Lower lobe of right lung (tissue), 2 donors: Measurements from ENCODE around the gene ALPI. TPM values are rescaled to one million over a fixed set of nuclear protein-coding genes. Genes with fewer than 3 reads are reported as not detected.

Source experiments
- ATAC-seq, 2 donors: fragments of 200-7000 bp; cut with Tn5 transposase; one replicate each; pipeline ENCODE4 v1.9.1; 2020 to 2022; ENCODE audit warnings: mild to moderate bottlenecking in 2 of 2, moderate library complexity in 2 of 2
- DNase-seq: peaks from one replicate; pipeline ENCODE4 v3.0.0-alpha.2; 2020
- H3K27ac ChIP-seq: fragments of 200-600 bp; one replicate; pipeline ENCODE4 v1.8.0; 2022
- H3K27me3 ChIP-seq: fragments of 200-600 bp; one replicate; pipeline ENCODE4 v1.8.0; 2022; ENCODE audit warnings: low read depth
- H3K36me3 ChIP-seq: fragments of 200-600 bp; one replicate; pipeline ENCODE4 v1.8.0; 2022; ENCODE audit warnings: mild to moderate bottlenecking
- H3K4me1 ChIP-seq: fragments of 200-600 bp; one replicate; pipeline ENCODE4 v1.8.0; 2022
- H3K4me3 ChIP-seq: fragments of 200-600 bp; one replicate; pipeline ENCODE4 v1.8.0; 2022; ENCODE audit warnings: mild to moderate bottlenecking
- H3K9me3 ChIP-seq: fragments of 200-600 bp; one replicate; pipeline ENCODE4 v1.8.0; 2022
- intact Hi-C: fragments of 100-400 bp; cut with DNase I; formaldehyde crosslinking; loops from one replicate; pipeline ENCODE4 v1.11.0; 2022
- total RNA-seq: library from RNA; stranded (reverse); fragmentation: NEBNext Ultra II Directional; extraction: Animal tissue kit (Norgen Biotek cat#: 25700); gene quantifications from one replicate; pipeline ENCODE4 v1.2.1, GENCODE V29; 2021
- TF ChIP-seq, protein P1 (sequence below): fragments of 200-600 bp; IDR thresholded peaks from one replicate; pipeline ENCODE4 v1.8.0; 2022; ENCODE audit warnings: antibody characterized with exemption, mild to moderate bottlenecking
- donor health status: DM: no; HTN: yes; CAD: no; lungs with severe emphysema.

The ALPI gene
- total RNA-seq, 1 donor from 2014 or later, result not detected

DNA sequence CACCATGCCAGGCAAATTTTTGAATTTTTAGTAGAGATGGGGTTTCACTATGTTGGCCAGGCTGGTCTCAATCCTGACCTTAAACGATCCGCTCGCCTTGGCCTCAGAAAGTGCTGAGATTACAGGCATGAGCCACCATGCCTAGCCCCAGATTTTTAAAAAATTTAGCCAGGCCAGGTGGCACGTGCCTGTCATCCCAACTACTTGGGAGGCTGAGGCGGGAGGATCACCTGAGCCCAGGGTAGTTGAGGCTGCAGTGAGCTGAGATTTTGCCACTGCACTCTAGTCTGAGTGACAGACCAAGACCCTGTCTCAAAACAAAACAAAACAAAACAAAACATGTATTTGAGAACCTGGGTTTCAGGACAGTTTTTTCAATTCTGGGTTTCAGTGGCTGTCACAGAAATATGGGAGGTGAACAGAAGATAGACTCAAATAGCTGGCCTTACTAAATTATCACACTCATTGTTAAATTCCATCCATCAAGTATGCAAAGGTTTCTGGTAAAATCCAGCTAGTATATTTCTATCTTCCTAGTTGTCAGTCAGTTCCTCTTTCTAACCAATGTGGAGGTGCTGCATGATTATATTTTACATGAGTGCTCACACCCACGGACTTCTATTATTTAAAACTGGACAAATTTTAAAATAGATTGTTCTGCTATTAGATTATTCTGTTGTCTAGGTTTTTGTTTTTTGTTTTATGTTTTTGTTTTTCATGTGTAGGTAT, 43.9 kb upstream of the ALPI start:
- no peak overlapping the region for H3K4me3 ChIP-seq
- peak; percentile 18 for DNase-seq
- no peaks in the 10 kb centered on the region for H3K9me3 ChIP-seq
- ATAC-seq, result no peak
- H3K27ac ChIP-seq, result no peak overlapping the region
- intact Hi-C loops, result no loop called here
- H3K36me3 ChIP-seq, result no peaks in the 10 kb centered on the region
- TF ChIP-seq, protein P1, sequence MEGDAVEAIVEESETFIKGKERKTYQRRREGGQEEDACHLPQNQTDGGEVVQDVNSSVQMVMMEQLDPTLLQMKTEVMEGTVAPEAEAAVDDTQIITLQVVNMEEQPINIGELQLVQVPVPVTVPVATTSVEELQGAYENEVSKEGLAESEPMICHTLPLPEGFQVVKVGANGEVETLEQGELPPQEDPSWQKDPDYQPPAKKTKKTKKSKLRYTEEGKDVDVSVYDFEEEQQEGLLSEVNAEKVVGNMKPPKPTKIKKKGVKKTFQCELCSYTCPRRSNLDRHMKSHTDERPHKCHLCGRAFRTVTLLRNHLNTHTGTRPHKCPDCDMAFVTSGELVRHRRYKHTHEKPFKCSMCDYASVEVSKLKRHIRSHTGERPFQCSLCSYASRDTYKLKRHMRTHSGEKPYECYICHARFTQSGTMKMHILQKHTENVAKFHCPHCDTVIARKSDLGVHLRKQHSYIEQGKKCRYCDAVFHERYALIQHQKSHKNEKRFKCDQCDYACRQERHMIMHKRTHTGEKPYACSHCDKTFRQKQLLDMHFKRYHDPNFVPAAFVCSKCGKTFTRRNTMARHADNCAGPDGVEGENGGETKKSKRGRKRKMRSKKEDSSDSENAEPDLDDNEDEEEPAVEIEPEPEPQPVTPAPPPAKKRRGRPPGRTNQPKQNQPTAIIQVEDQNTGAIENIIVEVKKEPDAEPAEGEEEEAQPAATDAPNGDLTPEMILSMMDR, result no peak
- H3K4me1 ChIP-seq, result no peaks in the 10 kb centered on the region
- peaks cover 24% of the 10 kb centered on the region for H3K27me3 ChIP-seq

DNA sequence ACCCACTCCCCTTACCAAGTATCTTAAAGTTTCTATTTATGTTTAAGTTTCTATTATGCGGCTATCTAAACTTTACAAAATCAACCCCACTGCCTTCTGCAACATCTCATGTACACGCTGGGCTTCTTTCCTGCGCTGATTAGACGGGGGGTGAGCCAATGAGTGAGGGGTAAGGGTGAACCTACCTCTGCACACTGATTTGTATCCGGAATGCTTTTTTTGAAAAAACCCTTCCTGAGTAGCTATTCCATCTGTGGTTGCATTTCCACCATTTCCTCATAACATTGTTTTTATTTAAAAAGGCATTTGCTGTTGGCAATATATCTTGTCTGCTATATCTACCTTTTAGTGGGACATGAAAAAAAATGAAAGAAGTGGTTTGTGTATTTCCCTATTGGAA, 43.0 kb upstream of the ALPI start:
- intact Hi-C loops, result no loop called here
- DNase-seq (no peak), ATAC-seq (no peak)
- no peaks in the 10 kb centered on the region for H3K9me3 ChIP-seq
- no peak overlapping the region for H3K4me3 ChIP-seq
- TF ChIP-seq, protein P1, result no peak
- H3K4me1 ChIP-seq, result no peaks in the 10 kb centered on the region
- no peaks in the 10 kb centered on the region for H3K36me3 ChIP-seq
- peaks cover 34% of the 10 kb centered on the region for H3K27me3 ChIP-seq
- H3K27ac ChIP-seq, result no peak overlapping the region

DNA sequence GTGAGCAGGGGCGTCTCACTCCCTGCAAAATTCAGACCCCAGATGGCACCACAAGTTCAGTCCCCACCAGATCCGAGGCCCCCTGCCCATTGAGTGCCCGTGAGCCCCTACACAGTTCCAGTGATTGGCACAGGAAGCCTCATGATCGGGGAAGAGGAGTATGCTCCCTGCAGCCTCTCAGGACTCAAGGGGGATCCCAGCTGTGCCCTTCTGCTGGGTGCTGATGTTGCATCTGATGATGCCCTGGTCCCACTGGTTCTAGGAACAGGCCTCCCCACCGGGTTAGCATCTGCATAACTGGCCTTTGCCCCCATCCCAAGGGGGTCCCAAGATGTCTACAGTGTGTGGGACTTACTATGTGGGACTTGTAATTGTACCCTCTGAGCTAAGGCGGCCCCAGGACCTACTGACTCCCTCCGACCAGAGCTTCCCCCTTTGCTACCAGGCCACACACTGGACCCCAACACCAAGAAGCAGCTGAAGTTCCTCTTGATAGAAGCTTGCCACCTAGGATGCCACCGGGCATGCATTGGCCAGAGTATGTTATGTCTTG, 40.7 kb upstream of the ALPI start:
- DNase-seq (peak; percentile 10), ATAC-seq (no peak)

DNA sequence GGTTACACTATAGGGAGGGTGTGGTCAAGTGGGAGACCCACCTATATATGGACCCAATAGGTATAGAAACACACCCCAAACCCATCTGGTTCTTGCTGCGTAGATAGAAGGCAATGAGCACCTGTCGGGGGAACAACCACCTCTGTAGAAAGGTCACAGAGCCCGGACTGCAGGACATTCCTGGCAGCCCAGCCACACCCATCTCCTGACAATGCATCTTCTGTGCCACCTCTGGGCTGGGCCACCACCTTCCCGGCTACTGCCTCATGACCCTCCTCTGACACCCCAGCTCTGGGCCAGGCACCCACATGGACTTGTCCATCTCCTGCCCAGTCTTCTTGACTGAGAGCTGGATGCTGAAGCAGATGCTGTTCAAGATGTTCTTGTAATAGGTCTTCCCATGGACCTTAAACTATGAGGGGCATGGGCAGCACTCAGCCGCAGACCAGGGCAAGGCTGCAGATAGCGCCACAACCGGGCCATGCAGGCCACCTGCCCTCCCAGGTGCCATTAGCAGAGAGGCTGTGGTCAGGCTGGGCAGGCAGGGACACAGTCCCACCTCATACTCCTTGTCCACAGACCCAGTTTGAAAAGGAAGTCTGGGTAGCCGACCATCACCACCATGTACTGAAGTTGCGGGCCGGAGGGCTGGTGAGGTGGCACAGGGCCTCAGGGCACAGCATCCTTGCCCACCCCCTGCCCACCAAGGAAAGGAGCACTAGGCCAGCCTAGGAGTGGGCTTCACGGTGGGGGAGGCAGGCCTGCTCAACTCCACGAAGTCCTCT, 40.0 kb upstream of the ALPI start:
- DNase-seq, result peak; percentile 34
- intact Hi-C loops, result no loop called here
- no peaks in the 10 kb centered on the region for H3K36me3 ChIP-seq
- no peak overlapping the region for H3K4me3 ChIP-seq
- no peak for ATAC-seq
- H3K9me3 ChIP-seq, result no peaks in the 10 kb centered on the region
- no peak overlapping the region for H3K27ac ChIP-seq
- TF ChIP-seq, protein P1, result no peak
- H3K27me3 ChIP-seq, result peaks cover 51% of the 10 kb centered on the region
- peaks cover 27% of the 10 kb centered on the region for H3K4me1 ChIP-seq

More for the DNA sequence above, 40.7 kb upstream of the ALPI start:
- Histone ChIP-seq H3K36me3 (no peaks in the 10 kb centered on the region), H3K27me3 (peaks cover 49% of the 10 kb centered on the region), H3K4me1 (peaks cover 20% of the 10 kb centered on the region), H3K4me3 (no peak overlapping the region), H3K9me3 (no peaks in the 10 kb centered on the region), H3K27ac (no peak overlapping the region)
- TF ChIP-seq, protein P1, result no peak
- intact Hi-C loops, result no loop called here

DNA sequence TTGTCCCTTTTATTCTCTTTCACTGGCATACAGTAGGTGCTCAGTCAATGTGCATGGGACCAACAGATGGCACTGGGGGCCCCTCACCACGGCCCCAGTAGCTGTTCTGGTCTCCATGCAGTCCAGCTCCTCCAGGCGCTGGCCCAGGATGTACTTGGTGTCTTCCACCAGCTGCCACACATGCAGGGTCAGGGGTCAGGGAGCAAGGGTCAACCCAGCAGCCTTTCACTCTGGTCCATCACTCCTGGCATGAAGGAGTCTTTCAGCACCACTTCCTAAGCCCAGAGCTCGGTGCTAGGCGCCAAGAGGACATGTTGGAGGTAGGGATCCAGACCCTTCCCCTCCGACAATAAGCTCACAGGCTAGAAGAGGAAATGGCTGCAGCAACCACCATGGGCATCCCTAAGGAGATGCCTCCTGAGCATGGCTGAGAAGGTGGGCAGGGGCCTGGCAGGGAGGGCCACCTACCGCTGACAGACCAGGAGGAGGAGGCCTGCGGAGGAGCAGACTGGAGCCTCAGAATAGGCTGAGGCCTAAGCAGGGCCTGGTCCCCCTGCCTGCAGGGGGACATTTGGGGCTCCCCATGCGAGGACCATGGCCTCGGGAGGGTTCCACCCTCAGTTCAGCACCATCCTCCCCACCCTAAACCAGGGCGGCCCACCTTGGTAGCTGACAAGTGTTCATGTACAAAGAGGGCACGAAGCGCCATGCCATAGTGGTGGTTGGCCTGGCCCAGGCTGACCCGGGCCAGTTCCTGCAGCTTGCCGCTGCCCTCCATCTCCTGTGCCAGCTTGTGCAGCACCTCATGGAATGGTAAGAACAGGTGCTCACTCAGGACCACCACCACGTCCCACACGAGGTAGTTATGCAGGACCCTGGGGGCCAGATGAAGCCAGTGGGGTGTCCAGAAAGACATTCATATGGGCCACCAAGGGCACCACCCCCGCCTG, 39.2 kb upstream of the ALPI start:
- H3K9me3 ChIP-seq, result no peaks in the 10 kb centered on the region

More for the DNA sequence above, 39.2 kb upstream of the ALPI start:
- TF ChIP-seq, protein P1, result no peak
- H3K36me3 ChIP-seq, result no peaks in the 10 kb centered on the region
- no peak for ATAC-seq
- DNase-seq, result peak; percentile 33
- intact Hi-C loops, result no loop called here
- H3K27ac ChIP-seq, result no peak overlapping the region
- H3K27me3 ChIP-seq, result peaks cover 58% of the 10 kb centered on the region
- peaks cover 30% of the 10 kb centered on the region for H3K4me1 ChIP-seq
- H3K4me3 ChIP-seq, result no peak overlapping the region
